Cardiac fibroblast (primary cell): ENCODE data around the gene C9orf153.

ENCODE experiments used
- DNase-seq, 2 donors: peaks; one replicate each; pipeline versions ENCODE4 v3.0.0 to v3.0.0-alpha.2; 2010; ENCODE audit warnings: low read depth in 2 of 2
- H3K4me3 ChIP-seq, 2 donors: replicated peaks in 1 of 2; 1 replicate in 1 of 2; 2 replicates in 1 of 2; pipeline ENCODE4 v1.5.1; 2011; ENCODE audit warnings: low read depth in 2 of 2, low read length in 2 of 2, mild to moderate bottlenecking in 2 of 2, moderate library complexity in 1 of 2
- CTCF ChIP-seq: IDR thresholded peaks from one replicate; pipeline ENCODE4 v1.5.1; 2011; ENCODE audit warnings: low read depth, mild to moderate bottlenecking, low read length, inconsistent platforms

Gene C9orf153

GRCh38 chr9:86238861-86239770 is 20.3 kb downstream of the C9orf153 start:
- no peak for TF ChIP-seq CTCF
- peak; percentile 14 to 26 for DNase-seq
- H3K4me3 ChIP-seq, result no peak overlapping the region

DNA sequence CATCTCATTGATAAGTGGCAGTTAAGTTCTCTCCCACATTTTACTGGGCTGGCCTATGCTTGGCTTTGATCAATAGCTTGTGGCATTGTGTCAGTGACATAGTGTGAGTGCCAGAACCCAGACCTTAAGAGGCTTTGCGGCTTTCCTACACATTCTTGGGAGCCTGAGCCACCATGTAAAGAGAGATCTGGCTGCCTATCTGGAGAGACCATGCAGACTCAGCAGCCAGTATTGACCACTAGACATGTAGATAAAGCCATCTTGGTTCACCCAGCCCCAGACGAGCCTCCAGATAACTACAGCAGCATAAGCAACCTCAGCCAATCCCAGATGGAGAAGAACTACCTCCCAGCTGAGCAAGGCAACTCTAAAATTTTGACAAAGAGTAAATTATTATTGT is 28.6 kb downstream of the C9orf153 start:
- no peak overlapping the region for H3K4me3 ChIP-seq
- DNase-seq, result no peak

DNA sequence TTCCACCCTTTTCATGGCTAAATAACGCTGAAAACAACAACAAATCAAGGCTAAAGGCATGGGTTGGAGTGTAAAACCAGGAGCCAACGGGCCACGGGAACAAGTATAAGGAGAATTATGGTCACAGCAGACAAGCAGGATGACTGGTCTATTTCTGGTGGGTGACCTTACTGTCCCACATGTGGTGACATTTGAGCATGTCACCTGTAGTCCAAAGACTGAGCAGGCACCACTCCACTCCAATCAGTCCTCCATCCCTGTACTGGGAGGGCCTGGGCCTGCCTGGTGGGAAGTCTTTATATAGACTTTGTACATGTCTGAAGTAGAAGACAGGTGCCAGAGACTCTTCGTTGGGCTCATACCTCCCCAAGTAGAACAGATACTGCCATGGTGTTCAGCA is 36.8 kb downstream of the C9orf153 start:
- TF ChIP-seq CTCF, result no peak
- DNase-seq, result no peak
- no peak overlapping the region for H3K4me3 ChIP-seq

More for the DNA sequence above, 28.6 kb downstream of the C9orf153 start:
- TF ChIP-seq CTCF, result no peak

DNA sequence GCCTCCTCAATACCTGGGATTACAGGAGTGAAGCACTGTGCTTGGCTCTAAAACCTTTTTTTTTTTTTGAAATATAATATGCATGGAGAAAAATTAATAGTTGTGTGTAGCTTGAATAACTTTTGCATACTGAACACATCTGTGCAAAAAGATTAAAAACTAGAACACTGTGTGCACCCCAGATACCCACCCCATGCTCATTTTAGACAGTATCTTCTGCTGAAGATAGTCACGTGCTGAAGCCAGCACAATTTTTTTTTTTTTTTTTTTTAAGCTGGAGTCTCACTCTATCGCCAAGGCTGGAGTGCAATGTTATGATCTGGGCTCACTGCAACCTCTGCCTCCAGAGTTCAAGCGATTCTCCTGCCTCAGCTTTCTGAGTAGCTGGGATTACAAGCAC is 39.9 kb downstream of the C9orf153 start:
- no peak for TF ChIP-seq CTCF
- no peak for DNase-seq
- no peak overlapping the region for H3K4me3 ChIP-seq

DNA sequence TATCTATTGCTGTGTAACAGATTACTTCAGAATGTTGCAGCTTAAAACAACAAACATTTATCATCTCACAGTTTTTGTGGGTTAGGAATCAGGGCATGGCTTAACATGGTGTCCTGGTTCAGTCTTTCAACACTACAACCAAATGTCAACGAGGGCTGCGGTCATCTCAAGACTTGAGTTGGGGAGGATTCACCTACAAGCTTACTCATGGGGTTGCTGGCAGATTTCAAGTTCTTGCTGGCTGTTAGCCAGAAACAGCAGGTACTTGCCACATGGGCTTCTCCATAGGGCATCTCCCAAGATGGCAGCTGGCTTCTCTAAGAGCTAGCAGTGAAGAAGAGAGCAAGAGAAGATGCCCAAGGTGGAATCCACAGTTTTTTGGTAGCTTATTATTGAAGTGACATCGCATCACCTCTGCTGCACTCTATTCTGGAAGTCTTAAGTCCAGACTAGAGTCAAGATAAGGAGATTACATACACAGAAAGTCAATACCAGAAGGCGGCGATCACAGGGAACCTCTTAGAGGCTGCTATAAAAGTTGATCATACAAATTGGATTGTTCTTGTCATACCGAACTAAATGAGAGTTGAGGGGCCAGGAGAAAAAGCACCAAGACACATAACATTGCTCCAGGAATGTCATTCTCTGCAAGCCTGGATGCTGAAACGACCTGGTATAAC is 42.2 kb downstream of the C9orf153 start:
- DNase-seq, result no peak
- H3K4me3 ChIP-seq, result no peak overlapping the region
- no peak for TF ChIP-seq CTCF

DNA sequence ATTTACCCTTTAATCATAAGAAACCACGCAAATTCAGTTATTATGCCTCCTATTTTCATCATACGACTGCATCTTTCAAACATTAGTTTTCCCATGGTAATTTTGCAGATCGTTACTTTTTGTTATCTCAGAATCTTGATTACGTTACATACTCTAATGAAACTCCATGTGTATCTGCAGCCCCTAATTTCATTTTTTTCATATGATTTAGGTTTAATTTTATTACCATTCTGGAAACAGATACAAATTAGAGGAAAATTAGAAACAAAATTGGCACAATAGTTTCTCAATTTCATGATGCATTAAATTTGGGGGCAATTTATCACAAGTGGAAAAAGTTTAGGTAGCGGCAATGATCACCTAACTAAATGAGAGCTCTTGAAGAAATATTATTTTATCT is 52.3 kb downstream of the C9orf153 start:
- H3K4me3 ChIP-seq, result no peak overlapping the region
- no peak for DNase-seq
- TF ChIP-seq CTCF, result no peak
